ENCODE data around the gene MROH2A.

DNA sequence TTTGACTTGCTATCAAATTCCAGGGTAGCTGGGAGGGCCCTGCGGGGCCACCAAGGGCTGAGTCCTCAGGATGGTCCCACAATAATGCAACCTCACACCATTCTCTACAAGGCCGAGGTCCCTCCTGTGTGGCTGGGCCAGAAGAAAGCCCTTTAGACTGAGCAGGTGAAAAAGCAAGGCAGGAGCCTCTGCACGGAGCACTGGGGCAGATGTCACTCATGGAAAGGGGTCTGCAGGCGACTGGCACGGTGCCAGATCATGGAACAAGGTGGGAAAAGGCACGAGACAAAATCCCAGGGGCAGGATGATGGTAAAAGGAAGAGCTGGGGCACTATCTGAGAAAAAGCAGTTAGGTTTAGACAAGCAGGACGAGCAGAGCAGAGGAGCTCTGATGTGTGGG lies 60.1 kb downstream of the MROH2A start:
- TF ChIP-seq, protein P1, sequence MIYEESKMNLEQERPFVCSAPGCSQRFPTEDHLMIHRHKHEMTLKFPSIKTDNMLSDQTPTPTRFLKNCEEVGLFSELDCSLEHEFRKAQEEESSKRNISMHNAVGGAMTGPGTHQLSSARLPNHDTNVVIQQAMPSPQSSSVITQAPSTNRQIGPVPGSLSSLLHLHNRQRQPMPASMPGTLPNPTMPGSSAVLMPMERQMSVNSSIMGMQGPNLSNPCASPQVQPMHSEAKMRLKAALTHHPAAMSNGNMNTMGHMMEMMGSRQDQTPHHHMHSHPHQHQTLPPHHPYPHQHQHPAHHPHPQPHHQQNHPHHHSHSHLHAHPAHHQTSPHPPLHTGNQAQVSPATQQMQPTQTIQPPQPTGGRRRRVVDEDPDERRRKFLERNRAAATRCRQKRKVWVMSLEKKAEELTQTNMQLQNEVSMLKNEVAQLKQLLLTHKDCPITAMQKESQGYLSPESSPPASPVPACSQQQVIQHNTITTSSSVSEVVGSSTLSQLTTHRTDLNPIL (CRISPR knock-in tag; IDR thresholded peaks at IDR 0.05; ENCODE audit: low read depth), result no peak
- no peak for TF ChIP-seq GLIS3 (CRISPR knock-in tag; IDR thresholded peaks at IDR 0.05)
- TF ChIP-seq, protein P2, sequence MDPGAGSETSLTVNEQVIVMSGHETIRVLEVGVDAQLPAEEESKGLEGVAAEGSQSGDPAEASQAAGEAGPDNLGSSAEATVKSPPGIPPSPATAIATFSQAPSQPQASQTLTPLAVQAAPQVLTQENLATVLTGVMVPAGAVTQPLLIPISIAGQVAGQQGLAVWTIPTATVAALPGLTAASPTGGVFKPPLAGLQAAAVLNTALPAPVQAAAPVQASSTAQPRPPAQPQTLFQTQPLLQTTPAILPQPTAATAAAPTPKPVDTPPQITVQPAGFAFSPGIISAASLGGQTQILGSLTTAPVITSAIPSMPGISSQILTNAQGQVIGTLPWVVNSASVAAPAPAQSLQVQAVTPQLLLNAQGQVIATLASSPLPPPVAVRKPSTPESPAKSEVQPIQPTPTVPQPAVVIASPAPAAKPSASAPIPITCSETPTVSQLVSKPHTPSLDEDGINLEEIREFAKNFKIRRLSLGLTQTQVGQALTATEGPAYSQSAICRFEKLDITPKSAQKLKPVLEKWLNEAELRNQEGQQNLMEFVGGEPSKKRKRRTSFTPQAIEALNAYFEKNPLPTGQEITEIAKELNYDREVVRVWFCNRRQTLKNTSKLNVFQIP (CRISPR knock-in tag; IDR thresholded peaks at IDR 0.05; ENCODE audit: borderline replicate concordance, low read depth), result no peak
- no peak for TF ChIP-seq ARNTL (CRISPR knock-in tag; IDR thresholded peaks at IDR 0.05; ENCODE audit: borderline replicate concordance, low read depth)
- no peak for TF ChIP-seq ZFP3 (CRISPR knock-in tag; IDR thresholded peaks at IDR 0.05)
- no peak for TF ChIP-seq TOX (CRISPR knock-in tag; IDR thresholded peaks at IDR 0.05; ENCODE audit: borderline replicate concordance)
- TF ChIP-seq, protein P3, sequence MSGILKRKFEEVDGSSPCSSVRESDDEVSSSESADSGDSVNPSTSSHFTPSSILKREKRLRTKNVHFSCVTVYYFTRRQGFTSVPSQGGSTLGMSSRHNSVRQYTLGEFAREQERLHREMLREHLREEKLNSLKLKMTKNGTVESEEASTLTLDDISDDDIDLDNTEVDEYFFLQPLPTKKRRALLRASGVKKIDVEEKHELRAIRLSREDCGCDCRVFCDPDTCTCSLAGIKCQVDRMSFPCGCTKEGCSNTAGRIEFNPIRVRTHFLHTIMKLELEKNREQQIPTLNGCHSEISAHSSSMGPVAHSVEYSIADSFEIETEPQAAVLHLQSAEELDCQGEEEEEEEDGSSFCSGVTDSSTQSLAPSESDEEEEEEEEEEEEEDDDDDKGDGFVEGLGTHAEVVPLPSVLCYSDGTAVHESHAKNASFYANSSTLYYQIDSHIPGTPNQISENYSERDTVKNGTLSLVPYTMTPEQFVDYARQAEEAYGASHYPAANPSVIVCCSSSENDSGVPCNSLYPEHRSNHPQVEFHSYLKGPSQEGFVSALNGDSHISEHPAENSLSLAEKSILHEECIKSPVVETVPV (CRISPR knock-in tag; IDR thresholded peaks at IDR 0.05), result no peak
- no peak for TF ChIP-seq PPARA (CRISPR knock-in tag; IDR thresholded peaks at IDR 0.05; ENCODE audit: borderline replicate concordance)
- no peak for TF ChIP-seq RARB (CRISPR knock-in tag; IDR thresholded peaks at IDR 0.05)
- TF ChIP-seq TCF4 (CRISPR knock-in tag; IDR thresholded peaks at IDR 0.05; ENCODE audit: borderline replicate concordance), result no peak

Data from SK-N-SH treated with all-trans-retinoic acid at 6 μM for 48 hours (cell line).